Panc1 (cell line): Measurements from ENCODE around the gene TMC4.

Source experiments
- POLR2AphosphoS5 ChIP-seq: IDR thresholded peaks from 2 replicates; pipeline ENCODE4 v1.6.1; 2012; ENCODE audit warnings: mild to moderate bottlenecking, low read depth, low read length, moderate library complexity
- TF ChIP-seq, protein P1 (sequence below): fragments of 450-650 bp; IDR thresholded peaks from 2 replicates; pipeline ENCODE4 v1.5.1; 2017; ENCODE audit warnings: mild to moderate bottlenecking
- TF ChIP-seq, protein P2 (sequence below), 2 experiments: IDR thresholded peaks; 2 replicates each; pipeline ENCODE4 v1.6.1; 2011 to 2012; ENCODE audit warnings: low read depth in 2 of 2, control low read depth in 1 of 2, low read length in 1 of 2, mild to moderate bottlenecking in 1 of 2, moderate library complexity in 1 of 2; ENCODE audit not compliant: insufficient read depth in 1 of 2

DNA sequence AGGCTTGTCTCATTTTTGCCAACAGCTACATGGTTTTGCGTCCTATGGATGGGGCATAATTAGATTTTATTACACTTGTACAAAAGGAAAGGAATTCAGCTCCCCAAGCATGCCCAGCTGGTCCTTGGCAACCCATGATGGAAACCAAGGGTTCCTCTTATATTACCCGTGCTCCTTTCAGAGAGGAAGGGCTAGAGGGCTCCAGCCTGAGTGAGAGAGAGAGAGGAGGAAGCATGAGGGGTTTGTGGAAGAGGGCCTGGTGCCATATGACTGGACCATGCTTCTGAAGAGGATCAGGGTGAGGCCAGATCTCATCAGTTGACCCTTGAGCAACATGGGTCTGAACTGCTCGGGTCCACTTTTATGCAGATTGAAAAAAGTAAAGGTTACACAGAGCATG lies 24.2 kb upstream of the TMC4 start:
- TF ChIP-seq, protein P1, sequence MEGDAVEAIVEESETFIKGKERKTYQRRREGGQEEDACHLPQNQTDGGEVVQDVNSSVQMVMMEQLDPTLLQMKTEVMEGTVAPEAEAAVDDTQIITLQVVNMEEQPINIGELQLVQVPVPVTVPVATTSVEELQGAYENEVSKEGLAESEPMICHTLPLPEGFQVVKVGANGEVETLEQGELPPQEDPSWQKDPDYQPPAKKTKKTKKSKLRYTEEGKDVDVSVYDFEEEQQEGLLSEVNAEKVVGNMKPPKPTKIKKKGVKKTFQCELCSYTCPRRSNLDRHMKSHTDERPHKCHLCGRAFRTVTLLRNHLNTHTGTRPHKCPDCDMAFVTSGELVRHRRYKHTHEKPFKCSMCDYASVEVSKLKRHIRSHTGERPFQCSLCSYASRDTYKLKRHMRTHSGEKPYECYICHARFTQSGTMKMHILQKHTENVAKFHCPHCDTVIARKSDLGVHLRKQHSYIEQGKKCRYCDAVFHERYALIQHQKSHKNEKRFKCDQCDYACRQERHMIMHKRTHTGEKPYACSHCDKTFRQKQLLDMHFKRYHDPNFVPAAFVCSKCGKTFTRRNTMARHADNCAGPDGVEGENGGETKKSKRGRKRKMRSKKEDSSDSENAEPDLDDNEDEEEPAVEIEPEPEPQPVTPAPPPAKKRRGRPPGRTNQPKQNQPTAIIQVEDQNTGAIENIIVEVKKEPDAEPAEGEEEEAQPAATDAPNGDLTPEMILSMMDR: no peak
- TF ChIP-seq, protein P2, sequence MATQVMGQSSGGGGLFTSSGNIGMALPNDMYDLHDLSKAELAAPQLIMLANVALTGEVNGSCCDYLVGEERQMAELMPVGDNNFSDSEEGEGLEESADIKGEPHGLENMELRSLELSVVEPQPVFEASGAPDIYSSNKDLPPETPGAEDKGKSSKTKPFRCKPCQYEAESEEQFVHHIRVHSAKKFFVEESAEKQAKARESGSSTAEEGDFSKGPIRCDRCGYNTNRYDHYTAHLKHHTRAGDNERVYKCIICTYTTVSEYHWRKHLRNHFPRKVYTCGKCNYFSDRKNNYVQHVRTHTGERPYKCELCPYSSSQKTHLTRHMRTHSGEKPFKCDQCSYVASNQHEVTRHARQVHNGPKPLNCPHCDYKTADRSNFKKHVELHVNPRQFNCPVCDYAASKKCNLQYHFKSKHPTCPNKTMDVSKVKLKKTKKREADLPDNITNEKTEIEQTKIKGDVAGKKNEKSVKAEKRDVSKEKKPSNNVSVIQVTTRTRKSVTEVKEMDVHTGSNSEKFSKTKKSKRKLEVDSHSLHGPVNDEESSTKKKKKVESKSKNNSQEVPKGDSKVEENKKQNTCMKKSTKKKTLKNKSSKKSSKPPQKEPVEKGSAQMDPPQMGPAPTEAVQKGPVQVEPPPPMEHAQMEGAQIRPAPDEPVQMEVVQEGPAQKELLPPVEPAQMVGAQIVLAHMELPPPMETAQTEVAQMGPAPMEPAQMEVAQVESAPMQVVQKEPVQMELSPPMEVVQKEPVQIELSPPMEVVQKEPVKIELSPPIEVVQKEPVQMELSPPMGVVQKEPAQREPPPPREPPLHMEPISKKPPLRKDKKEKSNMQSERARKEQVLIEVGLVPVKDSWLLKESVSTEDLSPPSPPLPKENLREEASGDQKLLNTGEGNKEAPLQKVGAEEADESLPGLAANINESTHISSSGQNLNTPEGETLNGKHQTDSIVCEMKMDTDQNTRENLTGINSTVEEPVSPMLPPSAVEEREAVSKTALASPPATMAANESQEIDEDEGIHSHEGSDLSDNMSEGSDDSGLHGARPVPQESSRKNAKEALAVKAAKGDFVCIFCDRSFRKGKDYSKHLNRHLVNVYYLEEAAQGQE (IDR thresholded peaks at IDR 0.05; ENCODE audit: insufficient read depth in 1 of 2, low read depth in 2 of 2, low read length in 1 of 2): no peak
- TF ChIP-seq POLR2AphosphoS5: no peak
